ENCODE results near the gene OR6A2. TPM values are rescaled to one million over a fixed set of nuclear protein-coding genes. Genes with fewer than 3 reads are reported as not detected.
A peak's percentile ranks its signal among the peaks of the same experiment; 100 is the strongest.

Gene OR6A2
- total and polyA plus RNA-seq, 10 of the 15 experiments (the other 5 are each of a cell fraction or from before 2014, with no cell fraction given), result 0.04 to 0.17 TPM; not detected in 8

GRCh38 chr11:6755303-6755952 is 44.1 kb downstream of the OR6A2 start:
- in situ Hi-C loops (cut with MboI) (no loop called here), intact Hi-C loops (cut with micrococcal nuclease; ENCODE audit: unreplicated experiment) (no loop called here)
- Histone ChIP-seq H3K4me1 (ENCODE audit: control insufficient read depth, insufficient read depth, low read length) (no peaks in the 10 kb centered on the region), H3K4me3 (no peak overlapping the region), H3K79me2 (ENCODE audit: control insufficient read depth, insufficient read depth, low read length) (no peaks in the 10 kb centered on the region), H2AFZ (ENCODE audit: control insufficient read depth, low read depth, low read length) (no peak overlapping the region), H3K36me3 (ENCODE audit: control insufficient read depth in 2 of 2, insufficient read depth in 2 of 2, low read length in 1 of 2) (no peaks in the 10 kb centered on the region), H4K20me1 (ENCODE audit: control insufficient read depth, insufficient read depth) (no peaks in the 10 kb centered on the region), H3K27ac (ENCODE audit: control insufficient read depth, insufficient read depth) (no peak overlapping the region), H3K4me2 (ENCODE audit: control insufficient read depth, insufficient read depth) (no peak overlapping the region), H3K9me3 (replicated peaks; ENCODE audit: control insufficient read depth, insufficient read depth, low read length) (no peaks in the 10 kb centered on the region), H3K27me3 (replicated peaks in 1 of 2; ENCODE audit: control insufficient read depth in 2 of 2, insufficient read depth in 2 of 2, low read length in 1 of 2) (no peaks in the 10 kb centered on the region), H3K9ac (ENCODE audit: control insufficient read depth, insufficient read depth, low read length) (no peak overlapping the region)
- WGBS (ENCODE audit: insufficient coverage, insufficient replicate concordance, low lambda C conversion rate, missing lambda C conversion rate), result 0% methylated on average over 5 of the region's 5 CpGs
- RAD21 ChIA-PET (ENCODE audit: unreplicated experiment), result interaction anchor here (0.6 to 8.0 kb wide), 14 partner anchors 9 to 377 kb away, joined by 3 to 141 read pairs (median 4); no protein-coding TSS in a partner anchor
- ATAC-seq (peak; percentile 74), DNase-seq (ENCODE audit: low read depth, low spot score) (no peak), FAIRE-seq (peak; percentile 96)
- POLR2A ChIA-PET, result interaction anchor here (0.6 to 2.0 kb wide), 5 partner anchors 8 to 18 kb away, joined by 3 to 8 read pairs (median 4); no protein-coding TSS in a partner anchor
- BruUV-seq (replicated peaks), result no TSS peak
- CTCF ChIA-PET, result interaction anchor here (0.6 to 17.5 kb wide), 43 partner anchors 10 to 939 kb away, joined by 3 to 728 read pairs (median 5); partner anchors contain the start of genes ILK, MRPL17, OR2AG2 and TPP1
- SMC1A ChIA-PET (ENCODE audit: uncharacterized antibody, unreplicated experiment), result interaction anchor here (0.6 to 17.8 kb wide), 16 partner anchors 10 to 314 kb away, joined by 3 to 420 read pairs (median 4); partner anchors contain the start of genes HPX, MRPL17 and OR2AG2
- TF ChIP-seq MYB (IDR thresholded peaks at IDR 0.05; ENCODE audit: borderline replicate concordance, low read depth, low read length), result no peak
- TF ChIP-seq ZZZ3 (IDR thresholded peaks at IDR 0.05; ENCODE audit: control insufficient read depth, insufficient read length, low read depth), result no peak
- TF ChIP-seq SRF (IDR thresholded peaks at IDR 0.05; ENCODE audit: low read depth in 2 of 2, low read length in 2 of 2), result no peak
- TF ChIP-seq TARDBP (IDR thresholded peaks at IDR 0.05; ENCODE audit: borderline replicate concordance), result no peak
- TF ChIP-seq RAD21 (IDR thresholded peaks at IDR 0.05; ENCODE audit: insufficient read depth, low read depth, low read length), result peak; percentile 48
- TF ChIP-seq MLLT1 (IDR thresholded peaks at IDR 0.05), result no peak
- TF ChIP-seq CHD4 (IDR thresholded peaks at IDR 0.05), result no peak
- no peak for TF ChIP-seq MTA3 (IDR thresholded peaks at IDR 0.05; ENCODE audit: borderline replicate concordance, low read length)
- peak; percentile 44; the same call in 1 of the 2 replicates for TF ChIP-seq SMC3 (IDR thresholded peaks at IDR 0.05; ENCODE audit: borderline replicate concordance, low read length)
- TF ChIP-seq CTCF (IDR thresholded peaks at IDR 0.05 in 2 of 3, conservative IDR thresholded peaks at IDR 0.05 in 1 of 3; ENCODE audit: control insufficient read depth in 2 of 3, extremely low read depth in 1 of 3, insufficient read depth in 1 of 3, low read depth in 3 of 3, low read length in 3 of 3), result peak; percentile 68 to 89 (median 84)
